ENCODE results near the gene CAMK4.

GRCh38 chr5:111384220-111384619 is 160.0 kb downstream of the CAMK4 start:
- TF ChIP-seq JUND (IDR thresholded peaks at IDR 0.05): no peak
- TF ChIP-seq CTCF (IDR thresholded peaks at IDR 0.05; ENCODE audit: low read depth, low read length, missing input control): no peak
- TF ChIP-seq REST (IDR thresholded peaks at IDR 0.05): no peak
- TF ChIP-seq FOXA1 (IDR thresholded peaks at IDR 0.05): no peak
- TF ChIP-seq MAX (IDR thresholded peaks at IDR 0.05): no peak
